K562 (cell line): ENCODE measurements around the gene LY6G6C.

Source experiments
- ATF2 ChIP-seq: sonication (generic); formaldehyde crosslinking; IDR thresholded peaks from 2 replicates; pipeline ENCODE4 v1.8.1; 2022; ENCODE audit warnings: missing genetic modification reagents
- CCNT2 ChIP-seq: IDR thresholded peaks from 2 replicates; pipeline ENCODE4 v1.6.1; 2011; ENCODE audit warnings: borderline replicate concordance, low read depth, mild to moderate bottlenecking, moderate library complexity, mixed read lengths, low read length; ENCODE audit not compliant: insufficient read length; ENCODE audit errors: extremely low read depth
- FOXP4 ChIP-seq: sonication (generic); formaldehyde crosslinking; IDR thresholded peaks from 2 replicates; pipeline ENCODE4 v1.8.0; 2022; ENCODE audit warnings: mild to moderate bottlenecking, missing genetic modification reagents, borderline replicate concordance
- PRPF4 ChIP-seq: fragments of 200-400 bp; formaldehyde crosslinking; IDR thresholded peaks from one replicate; pipeline ENCODE4 v1.6.1; 2017; ENCODE audit warnings: low read length, low read depth, mild to moderate bottlenecking; ENCODE audit not compliant: insufficient read depth, poor library complexity, severe bottlenecking
- SREBF2 ChIP-seq: sonication (generic); formaldehyde crosslinking; IDR thresholded peaks from 2 replicates; pipeline ENCODE4 v1.4.0; 2020; ENCODE audit warnings: mild to moderate bottlenecking, missing genetic modification reagents
- TF ChIP-seq, protein P1 (sequence below), 3 experiments: IDR thresholded peaks in 2 of 3; conservative IDR thresholded peaks in 1 of 3; 2 replicates each; pipeline ENCODE4 v1.5.1; 2011 to 2012; ENCODE audit warnings: low read length in 3 of 3, mild to moderate bottlenecking in 3 of 3, control low read depth in 2 of 3, improper control_type of control experiment in 1 of 3, inconsistent platforms in 1 of 3, low read depth in 1 of 3, mixed read lengths in 1 of 3, moderate library complexity in 1 of 3; ENCODE audit not compliant: insufficient read depth in 2 of 3

GRCh38 chr6:31729979-31730630 lies 8.6 kb upstream of the LY6G6C start:
- TF ChIP-seq FOXP4 (CRISPR knock-in tag) (peak; percentile 84; the same call in 1 of the 2 replicates), ATF2 (no peak), CCNT2 (no peak), SREBF2 (no peak), PRPF4 (no peak)
- TF ChIP-seq, protein P1, sequence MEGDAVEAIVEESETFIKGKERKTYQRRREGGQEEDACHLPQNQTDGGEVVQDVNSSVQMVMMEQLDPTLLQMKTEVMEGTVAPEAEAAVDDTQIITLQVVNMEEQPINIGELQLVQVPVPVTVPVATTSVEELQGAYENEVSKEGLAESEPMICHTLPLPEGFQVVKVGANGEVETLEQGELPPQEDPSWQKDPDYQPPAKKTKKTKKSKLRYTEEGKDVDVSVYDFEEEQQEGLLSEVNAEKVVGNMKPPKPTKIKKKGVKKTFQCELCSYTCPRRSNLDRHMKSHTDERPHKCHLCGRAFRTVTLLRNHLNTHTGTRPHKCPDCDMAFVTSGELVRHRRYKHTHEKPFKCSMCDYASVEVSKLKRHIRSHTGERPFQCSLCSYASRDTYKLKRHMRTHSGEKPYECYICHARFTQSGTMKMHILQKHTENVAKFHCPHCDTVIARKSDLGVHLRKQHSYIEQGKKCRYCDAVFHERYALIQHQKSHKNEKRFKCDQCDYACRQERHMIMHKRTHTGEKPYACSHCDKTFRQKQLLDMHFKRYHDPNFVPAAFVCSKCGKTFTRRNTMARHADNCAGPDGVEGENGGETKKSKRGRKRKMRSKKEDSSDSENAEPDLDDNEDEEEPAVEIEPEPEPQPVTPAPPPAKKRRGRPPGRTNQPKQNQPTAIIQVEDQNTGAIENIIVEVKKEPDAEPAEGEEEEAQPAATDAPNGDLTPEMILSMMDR (IDR thresholded peaks at IDR 0.05 in 2 of 3, conservative IDR thresholded peaks at IDR 0.05 in 1 of 3; ENCODE audit: insufficient read depth in 2 of 3, low read depth in 1 of 3, low read length in 3 of 3), result peak in 2 of 3 experiments; percentile 20 to 26; a peak in 4 of 6 replicates
